HS-27A (cell line): ENCODE results near the gene DHX29.

ENCODE experiments used
- DNase-seq: peaks from one replicate; pipeline ENCODE4 v3.0.0-alpha.2; 2012; ENCODE audit warnings: low read depth, missing footprints

Gene DHX29

DNA sequence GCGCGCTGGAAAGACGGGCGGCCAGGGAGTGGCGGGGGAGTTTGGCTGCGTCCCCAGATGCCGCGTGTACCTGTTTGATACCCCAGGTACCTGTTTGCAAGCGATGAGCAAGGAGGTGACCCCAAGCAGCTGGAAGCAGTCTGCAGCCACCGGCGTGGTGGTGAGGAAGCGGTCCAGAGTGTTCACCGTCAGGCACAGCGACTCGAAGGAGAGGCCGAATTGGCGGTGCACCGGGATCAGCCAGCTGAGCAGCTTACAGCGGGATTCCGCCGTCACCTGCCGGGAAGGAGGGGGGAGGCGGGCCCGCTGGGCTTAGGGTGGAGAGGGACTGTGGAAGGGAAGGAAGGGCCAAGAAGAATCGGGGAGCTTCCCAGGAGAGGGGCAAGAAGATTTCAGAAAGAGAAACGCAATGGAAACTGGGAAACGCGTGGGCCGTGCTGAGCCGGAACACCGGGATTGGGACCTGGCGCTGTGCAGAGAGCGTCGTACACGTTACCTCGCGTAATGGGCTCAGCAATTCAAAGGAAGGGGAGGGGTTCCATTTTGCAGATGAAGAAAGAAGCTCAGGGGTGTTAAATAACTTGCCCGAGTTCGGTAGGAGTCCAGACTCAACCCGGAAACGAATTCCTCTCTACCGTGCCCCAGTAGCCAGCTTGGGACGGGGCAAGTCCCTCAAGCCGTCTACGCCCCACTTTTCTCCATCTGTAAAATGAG is 75.1 kb downstream of the DHX29 start:
- DNase-seq: peak; percentile 5

DNA sequence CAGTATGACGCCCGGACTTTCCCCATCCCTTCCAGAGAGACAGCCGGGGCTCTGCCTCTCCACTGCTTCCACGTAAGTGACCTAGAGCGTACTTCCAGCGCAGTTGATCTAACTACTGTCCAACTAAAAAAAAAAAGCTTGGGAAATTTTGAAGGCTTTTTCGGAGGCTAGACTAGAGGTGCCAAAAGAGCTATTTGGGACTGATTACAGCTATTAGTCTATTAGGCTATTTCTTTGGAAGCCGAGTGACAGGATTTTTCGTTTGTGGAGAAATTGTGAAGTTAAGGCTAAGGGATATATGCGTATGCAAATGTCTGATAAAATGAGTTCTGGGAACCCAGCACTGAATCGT is 75.6 kb downstream of the DHX29 start:
- no peak for DNase-seq

- no peak for DNase-seq
Observed at GRCh38 chr5:55231029-55231918, 76.2 kb downstream of the DHX29 start.

- no peak for DNase-seq
Observed at GRCh38 chr5:55230086-55230629, 77.3 kb downstream of the DHX29 start.

DNA sequence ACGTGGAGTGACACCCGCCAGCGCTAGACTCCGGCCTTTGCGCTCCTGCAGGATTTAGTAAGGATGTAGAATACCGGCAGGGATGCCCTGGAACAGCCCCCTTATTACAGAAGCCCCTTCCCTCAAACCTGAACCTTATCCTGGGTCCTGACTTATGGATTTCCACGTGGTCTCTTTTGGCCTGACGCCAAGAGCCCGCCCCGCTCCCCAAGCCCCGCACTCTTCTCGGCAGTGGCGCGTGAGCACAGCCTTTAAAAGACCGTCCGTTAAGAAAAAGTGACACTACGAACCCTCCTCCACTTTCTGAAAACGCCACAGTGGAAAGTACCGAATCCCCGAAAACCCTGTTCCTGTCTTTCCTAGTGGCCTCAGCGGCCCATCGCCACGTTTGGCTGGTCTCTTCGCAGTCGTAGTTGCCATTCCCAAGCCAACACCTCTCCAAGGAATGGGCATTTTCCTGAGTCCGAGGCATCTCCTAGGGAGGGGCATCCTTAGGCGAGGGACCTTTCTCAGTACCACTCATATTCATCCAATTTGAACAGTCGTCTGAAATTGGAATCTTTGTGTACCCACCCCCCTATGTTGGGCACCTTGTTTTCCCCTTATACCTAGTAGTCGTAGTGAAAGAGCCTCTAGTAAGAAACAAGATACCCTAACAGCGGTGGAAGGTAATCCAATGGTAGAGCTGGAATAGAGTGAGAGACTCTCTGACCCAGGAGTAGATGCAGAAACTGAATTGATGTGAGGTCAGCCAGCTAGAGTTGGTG is 79.6 kb downstream of the DHX29 start:
- no peak for DNase-seq

DNA sequence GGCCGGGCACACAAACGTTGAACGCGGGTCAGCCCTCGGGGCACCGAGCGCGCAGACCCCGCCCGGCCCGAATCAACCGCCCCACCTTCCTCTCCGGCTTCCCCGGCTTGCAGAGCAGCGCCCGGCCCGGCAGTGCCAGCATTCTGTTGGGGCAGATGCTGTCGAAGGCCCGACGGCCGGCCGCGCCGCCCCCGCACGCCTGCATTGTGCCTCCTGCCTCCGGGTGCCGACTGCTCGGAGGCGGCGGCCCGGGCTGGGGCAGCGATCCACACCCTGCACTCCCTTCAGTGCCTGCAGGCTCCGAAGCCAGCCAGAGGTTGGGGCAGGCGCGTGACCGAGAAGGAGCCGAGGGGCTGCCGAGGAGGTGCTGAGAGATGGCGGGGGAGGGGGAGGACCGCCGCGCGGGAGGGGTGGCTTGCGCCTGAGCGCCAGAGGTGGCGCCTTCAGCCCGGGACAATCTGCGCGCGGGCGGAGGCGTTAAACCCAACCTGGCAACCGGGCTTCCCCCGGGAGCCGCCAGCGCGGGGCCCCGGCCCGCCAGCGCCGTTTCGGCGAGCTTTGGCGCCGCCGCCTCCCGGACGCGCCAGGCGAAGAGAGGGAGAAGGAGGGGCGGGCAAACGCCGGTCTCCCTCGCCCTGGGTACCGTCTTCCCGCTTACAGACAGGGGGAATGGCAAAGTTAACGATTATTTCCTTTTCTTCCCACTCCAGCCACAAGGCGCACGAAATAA is 80.4 kb downstream of the DHX29 start, which contains the start of gene MCIDAS:
TSS of gene MCIDAS (minus strand) at position 382 of the 730 bp plus-strand sequence. CDS start at position 205, 177 bp downstream.
- peak; percentile 11 for DNase-seq

GRCh38 chr5:55226027-55226933 is 81.2 kb downstream of the DHX29 start:
- no peak for DNase-seq

- no peak for DNase-seq
Observed at GRCh38 chr5:55225346-55225745, 82.1 kb downstream of the DHX29 start.

DNA sequence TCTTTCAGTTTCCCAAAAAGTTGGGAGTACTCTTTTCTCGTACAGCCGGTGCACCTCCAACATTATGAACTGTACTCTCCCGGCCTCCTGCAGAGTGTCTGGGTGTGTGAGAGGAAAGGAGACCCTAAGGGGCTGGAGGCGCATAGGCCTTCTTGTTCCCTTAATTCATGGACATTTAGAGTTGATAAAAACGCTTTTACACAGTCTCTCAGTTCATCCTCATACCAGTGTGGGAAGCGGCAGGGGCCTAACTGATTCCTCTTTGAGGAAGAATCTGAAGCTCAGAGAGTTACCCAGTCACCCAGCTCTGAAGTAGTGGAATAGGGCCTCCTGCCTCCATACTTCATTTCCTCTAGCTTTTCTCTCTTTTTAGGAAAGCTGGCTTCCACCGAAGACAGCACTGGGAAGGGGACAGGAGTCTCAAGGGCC is 83.7 kb downstream of the DHX29 start:
- DNase-seq: no peak

- DNase-seq: no peak
Observed at GRCh38 chr5:55222985-55223811, 84.3 kb downstream of the DHX29 start.

DNA sequence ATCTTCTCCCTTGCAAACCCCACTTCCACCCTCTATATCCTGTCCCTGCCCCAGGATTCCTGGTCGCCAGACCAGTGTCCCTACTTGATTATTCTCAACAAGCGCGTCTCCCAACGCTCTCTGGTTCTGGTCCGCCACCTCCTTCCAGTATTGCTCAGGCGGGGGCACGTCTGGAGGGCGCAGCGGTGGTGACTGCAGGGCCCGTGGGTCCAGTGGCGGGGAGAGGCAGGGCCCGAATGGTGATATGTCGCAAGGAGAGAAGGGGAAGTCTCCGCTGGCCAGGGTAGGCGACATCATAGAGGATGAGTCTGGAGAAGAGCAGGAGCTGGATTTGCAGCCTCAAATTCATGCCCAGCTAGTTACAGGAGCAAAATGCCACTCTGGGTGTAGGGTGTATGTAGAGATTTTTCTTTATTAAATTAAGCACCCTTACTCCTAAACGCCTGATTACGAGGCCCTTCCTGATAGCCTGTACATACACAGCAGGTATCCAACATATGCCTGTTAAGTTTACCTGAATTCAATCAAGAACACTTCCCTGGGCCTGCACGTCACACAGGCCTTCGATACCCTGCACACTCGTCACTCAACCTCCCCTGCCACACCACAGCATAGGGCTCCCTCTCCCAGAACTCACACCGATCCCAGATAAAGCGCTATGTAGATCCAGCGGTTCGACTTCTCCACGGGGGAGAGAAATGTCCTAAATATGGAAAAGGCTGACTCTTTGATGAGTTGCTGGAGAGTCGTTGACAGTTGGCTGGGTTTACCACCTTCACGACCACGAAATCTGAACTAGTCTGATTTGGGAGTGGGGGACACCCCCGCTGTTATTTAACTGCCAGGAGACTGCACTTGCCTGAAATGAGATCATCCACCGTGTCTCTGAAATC is 85.2 kb downstream of the DHX29 start:
- DNase-seq: no peak

DNA sequence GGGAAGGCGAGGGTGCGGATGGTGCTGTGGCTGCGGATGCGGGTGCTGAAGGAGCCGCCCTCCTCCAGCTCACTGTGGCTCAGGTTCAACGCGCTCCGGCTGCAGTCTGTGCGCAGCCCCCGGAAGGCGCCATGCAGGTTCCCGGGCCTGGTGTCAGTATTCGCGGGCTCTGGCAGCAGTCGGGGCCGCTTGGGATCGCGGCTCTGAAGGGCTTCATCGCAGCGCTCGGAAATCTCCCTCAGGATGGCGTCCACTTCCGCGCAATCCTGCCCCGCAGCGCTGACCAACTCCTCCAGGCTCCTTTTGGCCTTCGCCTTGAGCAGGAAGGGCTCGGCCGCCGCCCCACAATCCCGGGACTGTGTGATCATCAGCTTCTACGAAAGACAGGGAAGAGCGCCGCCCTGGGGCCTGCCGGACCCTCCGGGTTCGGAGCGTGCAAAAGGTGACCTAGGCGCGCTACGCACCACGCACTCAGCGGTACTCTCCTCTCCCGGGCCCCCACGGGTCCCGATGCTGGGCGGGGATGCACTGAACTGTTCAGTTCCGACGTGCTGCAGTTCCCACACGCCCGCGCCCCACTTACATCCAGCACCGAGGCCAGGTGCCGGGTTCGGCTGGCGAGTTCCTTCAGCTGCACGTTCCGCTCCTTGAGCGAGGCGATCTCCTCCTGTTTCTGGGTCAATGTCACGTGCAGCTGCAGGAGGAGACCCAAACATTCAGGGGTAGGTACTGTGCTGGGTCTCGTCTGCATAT is 86.9 kb downstream of the DHX29 start:
- DNase-seq: no peak

- no peak for DNase-seq
Observed at GRCh38 chr5:55219770-55220169, 87.7 kb downstream of the DHX29 start.

- no peak for DNase-seq
Observed at GRCh38 chr5:55218967-55219366, 88.5 kb downstream of the DHX29 start.

DNA sequence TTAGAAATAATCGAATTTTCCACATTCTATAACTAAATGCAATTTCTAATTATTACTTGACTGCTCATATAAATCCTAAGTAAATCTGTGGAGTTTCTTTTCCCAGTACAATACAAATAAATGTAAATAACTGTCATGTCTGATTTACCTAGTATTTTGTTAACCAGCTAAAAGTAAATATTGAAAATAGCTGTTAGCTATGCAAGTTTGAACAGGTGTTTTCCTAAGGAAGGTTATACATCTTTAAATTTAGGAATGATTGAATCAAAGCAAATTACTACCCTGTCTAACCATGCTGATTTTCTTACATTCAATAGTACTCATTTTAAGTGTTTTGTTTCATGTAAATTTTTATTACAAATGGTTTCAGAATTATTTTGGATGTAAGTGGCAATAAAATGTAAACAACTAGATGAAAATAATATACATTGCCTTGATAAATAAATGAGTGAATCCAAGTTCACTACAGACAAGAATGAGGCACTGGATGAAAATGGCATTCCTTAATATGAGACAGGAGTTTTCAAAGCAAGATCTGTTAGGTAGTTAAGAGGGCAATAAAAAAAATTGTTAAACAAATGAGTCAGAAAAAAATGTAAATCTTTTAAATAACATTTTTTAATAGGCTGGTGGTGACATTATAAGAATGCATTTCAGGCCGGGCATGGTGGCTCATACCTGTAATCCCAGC is 96.2 kb downstream of the DHX29 start:
- DNase-seq: no peak
